Chondrocyte (in vitro differentiated cells): ENCODE results near the gene AIF1L. TPM values are rescaled to one million over a fixed set of nuclear protein-coding genes. Genes with fewer than 3 reads are reported as not detected.

ENCODE experiments used
- DNase-seq: peaks from one replicate; pipeline ENCODE4 v3.0.0; 2021; ENCODE audit warnings: mixed read lengths, low spot score
- H3K27ac Mint-ChIP-seq: one replicate; pipeline ENCODE4 v1.8.0; 2021; ENCODE audit warnings: mild to moderate bottlenecking, moderate library complexity, mixed read lengths; ENCODE audit not compliant: unreplicated experiment
- H3K27me3 Mint-ChIP-seq: 2 replicates; pipeline ENCODE4 v1.8.0; 2021; ENCODE audit warnings: low read depth, mixed read lengths
- H3K36me3 Mint-ChIP-seq: 2 replicates; pipeline ENCODE4 v1.8.0; 2021; ENCODE audit warnings: low read depth, mixed read lengths
- H3K4me1 Mint-ChIP-seq: 2 replicates; pipeline ENCODE4 v1.8.0; 2021; ENCODE audit warnings: low read depth, mild to moderate bottlenecking, mixed read lengths
- H3K4me3 Mint-ChIP-seq: one replicate; pipeline ENCODE4 v1.8.0; 2021; ENCODE audit warnings: mild to moderate bottlenecking, moderate library complexity, mixed read lengths; ENCODE audit not compliant: unreplicated experiment
- H3K9me3 Mint-ChIP-seq: 2 replicates; pipeline ENCODE4 v1.8.0; 2021; ENCODE audit warnings: low read depth, mixed read lengths
- CTCF ChIP-seq: fragments of 200-600 bp; sonication (generic); IDR thresholded peaks from 2 replicates; pipeline ENCODE4 v1.5.0; 2021; ENCODE audit warnings: antibody characterized with exemption, mild to moderate bottlenecking, moderate library complexity
- total RNA-seq: library from RNA; stranded (reverse); gene quantifications from 3 replicates; pipeline ENCODE4 v1.2.1, GENCODE V29; 2021

Gene AIF1L
- total RNA-seq, 1 donor from 2014 or later, result 30.1 TPM

GRCh38 chr9:131068076-131068816 is 28.1 kb upstream of the AIF1L start:
- H3K27ac Mint-ChIP-seq, result no peak overlapping the region
- TF ChIP-seq CTCF, result no peak
- no peak for DNase-seq
- H3K27me3 Mint-ChIP-seq, result peaks cover 10% of the 10 kb centered on the region
- no peak overlapping the region for H3K4me3 Mint-ChIP-seq
- no peaks in the 10 kb centered on the region for H3K4me1 Mint-ChIP-seq
- H3K36me3 Mint-ChIP-seq, result no peaks in the 10 kb centered on the region
- H3K9me3 Mint-ChIP-seq, result no peaks in the 10 kb centered on the region

DNA sequence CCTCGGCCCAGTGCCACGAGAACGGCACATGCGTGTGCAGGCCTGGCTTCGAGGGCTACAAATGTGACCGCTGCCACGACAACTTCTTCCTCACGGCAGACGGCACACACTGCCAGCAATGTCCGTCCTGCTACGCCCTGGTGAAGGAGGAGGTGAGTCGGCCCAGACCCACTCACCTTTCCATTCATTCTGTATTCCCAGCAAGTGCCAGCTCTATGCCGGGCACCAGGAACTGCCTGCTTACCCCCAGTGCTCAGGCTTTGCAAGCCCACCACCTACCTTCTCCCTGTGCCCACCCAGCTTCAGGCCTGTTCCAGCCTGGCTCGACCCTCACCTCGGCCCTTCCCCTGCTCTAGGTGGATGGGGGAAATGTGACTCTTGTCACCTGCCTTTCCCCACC is 26.6 kb upstream of the AIF1L start:
- H3K4me1 Mint-ChIP-seq, result no peaks in the 10 kb centered on the region
- no peak overlapping the region for H3K27ac Mint-ChIP-seq
- peaks cover 10% of the 10 kb centered on the region for H3K27me3 Mint-ChIP-seq
- no peaks in the 10 kb centered on the region for H3K9me3 Mint-ChIP-seq
- no peak overlapping the region for H3K4me3 Mint-ChIP-seq
- TF ChIP-seq CTCF, result no peak
- no peak for DNase-seq
- no peaks in the 10 kb centered on the region for H3K36me3 Mint-ChIP-seq

DNA sequence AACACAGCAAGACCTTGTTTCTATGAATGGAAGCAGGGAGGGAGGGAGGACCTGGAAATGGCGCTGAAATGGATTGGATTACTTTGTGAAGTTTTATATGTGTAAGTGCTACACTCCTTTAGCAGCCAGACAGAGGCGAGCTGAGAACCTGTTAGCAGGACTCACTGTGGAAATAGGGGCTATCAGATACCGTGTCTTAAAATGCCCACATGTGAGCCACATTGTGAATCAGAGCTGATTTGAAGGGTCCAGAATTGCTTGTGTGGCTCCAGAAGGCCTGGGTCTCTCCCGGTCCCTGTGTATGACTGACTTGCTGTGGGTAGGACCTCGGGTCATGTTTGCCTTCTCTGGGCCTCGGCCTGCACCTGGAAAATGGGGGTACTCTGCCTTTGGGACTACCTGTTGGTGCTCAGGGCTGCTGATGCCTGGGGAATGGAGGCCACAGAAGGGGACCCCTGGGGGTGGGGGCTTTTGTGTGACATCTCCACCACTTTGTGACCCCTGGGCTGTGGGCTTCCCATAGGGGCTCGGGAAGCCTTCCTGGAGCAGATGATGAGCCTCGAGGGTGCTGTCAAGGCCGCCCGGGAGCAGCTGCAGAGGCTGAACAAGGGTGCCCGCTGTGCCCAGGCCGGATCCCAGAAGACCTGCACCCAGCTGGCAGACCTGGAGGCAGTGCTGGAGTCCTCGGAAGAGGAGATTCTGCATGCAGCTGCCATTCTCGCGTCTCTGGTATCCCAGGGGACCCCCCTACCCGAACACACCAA is 24.0 kb upstream of the AIF1L start:
- DNase-seq, result no peak
- Mint-ChIP-seq H3K27me3 (peaks cover 4% of the 10 kb centered on the region), H3K4me1 (no peaks in the 10 kb centered on the region), H3K4me3 (no peak overlapping the region), H3K36me3 (no peaks in the 10 kb centered on the region), H3K27ac (no peak overlapping the region), H3K9me3 (no peaks in the 10 kb centered on the region)
- TF ChIP-seq CTCF, result no peak

- TF ChIP-seq CTCF, result no peak
- Mint-ChIP-seq H3K9me3 (no peaks in the 10 kb centered on the region), H3K4me1 (no peaks in the 10 kb centered on the region), H3K36me3 (no peaks in the 10 kb centered on the region), H3K4me3 (no peak overlapping the region), H3K27me3 (peaks cover 4% of the 10 kb centered on the region), H3K27ac (no peak overlapping the region)
- DNase-seq, result no peak
Measured at GRCh38 chr9:131072871-131073237, 23.5 kb upstream of the AIF1L start.

- Mint-ChIP-seq H3K27ac (no peak overlapping the region), H3K4me3 (no peak overlapping the region), H3K9me3 (no peaks in the 10 kb centered on the region), H3K4me1 (no peaks in the 10 kb centered on the region), H3K36me3 (no peaks in the 10 kb centered on the region), H3K27me3 (no peaks in the 10 kb centered on the region)
- no peak for TF ChIP-seq CTCF
- DNase-seq, result no peak
Measured at GRCh38 chr9:131076347-131077195, 19.8 kb upstream of the AIF1L start.
